H1 (cell line): ENCODE data around the gene COL6A2.

ENCODE experiments used
- CREB1 ChIP-seq: IDR thresholded peaks from 2 replicates; pipeline ENCODE4 v1.6.1; 2012; ENCODE audit warnings: inconsistent platforms
- JUND ChIP-seq: IDR thresholded peaks from 2 replicates; pipeline ENCODE4 v1.6.1; 2011; ENCODE audit warnings: mild to moderate bottlenecking, improper control_type of control experiment, low read length
- POLR2AphosphoS5 ChIP-seq: IDR thresholded peaks from 2 replicates; pipeline ENCODE4 v1.6.1; 2011; ENCODE audit warnings: low read depth, low read length
- RFX5 ChIP-seq: IDR thresholded peaks from 2 replicates; pipeline ENCODE4 v1.6.1; 2011; ENCODE audit warnings: low read depth, low read length, improper control_type of control experiment, borderline replicate concordance
- TAF1 ChIP-seq: IDR thresholded peaks from 2 replicates; pipeline ENCODE4 v1.6.1; 2011; ENCODE audit warnings: mild to moderate bottlenecking, low read depth, low read length
- ZNF274 ChIP-seq: IDR thresholded peaks from 2 replicates; pipeline ENCODE4 v1.7.0; 2012; ENCODE audit warnings: low read length, borderline replicate concordance; ENCODE audit errors: extremely low read depth
- TF ChIP-seq, protein P1 (sequence below), 3 experiments: IDR thresholded peaks; 1 replicate in 2 of 3; 2 replicates in 1 of 3; pipeline versions ENCODE4 v1.5.1 to v1.6.1; 2011; ENCODE audit warnings: low read length in 3 of 3, mild to moderate bottlenecking in 3 of 3, inconsistent platforms in 2 of 3, low read depth in 1 of 3, moderate library complexity in 1 of 3; ENCODE audit not compliant: insufficient read depth in 1 of 3; ENCODE audit errors: control extremely low read depth in 1 of 3

DNA sequence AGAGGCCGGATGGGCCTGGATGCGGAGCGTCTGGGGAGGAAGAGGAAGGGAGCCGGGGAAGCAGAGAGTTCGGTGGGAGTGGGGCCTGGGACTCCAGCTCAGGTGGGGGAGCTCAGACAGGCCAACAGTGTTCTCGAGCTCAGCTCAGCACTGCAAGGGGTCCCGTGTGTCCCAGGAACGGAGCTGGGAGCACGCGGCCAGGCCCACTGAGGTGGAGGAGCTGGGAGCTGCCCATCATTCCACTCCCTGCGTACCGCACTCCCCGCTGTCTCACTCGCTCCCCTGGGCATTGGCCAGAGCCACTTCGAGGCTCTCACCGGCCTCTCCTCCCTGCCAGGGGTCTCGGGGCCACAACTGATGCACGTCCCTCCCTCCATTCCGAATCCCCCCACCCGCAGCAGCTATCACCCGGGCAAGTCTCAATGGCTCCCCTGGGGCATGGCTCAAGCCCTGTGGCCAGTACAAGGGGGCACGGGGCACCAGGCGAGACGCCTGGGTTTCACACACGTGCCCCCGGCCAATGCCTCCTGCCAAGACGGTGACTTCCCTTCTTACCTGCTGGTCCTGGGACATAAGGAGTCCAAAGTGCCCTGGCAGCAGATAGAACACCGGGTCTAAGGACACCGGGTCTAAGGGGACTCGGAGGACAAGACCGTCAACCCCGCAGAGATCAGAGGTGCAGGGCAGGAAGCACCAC, 30.3 kb upstream of the COL6A2 start:
- no peak for TF ChIP-seq ZNF274
- TF ChIP-seq JUND = no peak
- no peak for TF ChIP-seq RFX5
- TF ChIP-seq, protein P1, sequence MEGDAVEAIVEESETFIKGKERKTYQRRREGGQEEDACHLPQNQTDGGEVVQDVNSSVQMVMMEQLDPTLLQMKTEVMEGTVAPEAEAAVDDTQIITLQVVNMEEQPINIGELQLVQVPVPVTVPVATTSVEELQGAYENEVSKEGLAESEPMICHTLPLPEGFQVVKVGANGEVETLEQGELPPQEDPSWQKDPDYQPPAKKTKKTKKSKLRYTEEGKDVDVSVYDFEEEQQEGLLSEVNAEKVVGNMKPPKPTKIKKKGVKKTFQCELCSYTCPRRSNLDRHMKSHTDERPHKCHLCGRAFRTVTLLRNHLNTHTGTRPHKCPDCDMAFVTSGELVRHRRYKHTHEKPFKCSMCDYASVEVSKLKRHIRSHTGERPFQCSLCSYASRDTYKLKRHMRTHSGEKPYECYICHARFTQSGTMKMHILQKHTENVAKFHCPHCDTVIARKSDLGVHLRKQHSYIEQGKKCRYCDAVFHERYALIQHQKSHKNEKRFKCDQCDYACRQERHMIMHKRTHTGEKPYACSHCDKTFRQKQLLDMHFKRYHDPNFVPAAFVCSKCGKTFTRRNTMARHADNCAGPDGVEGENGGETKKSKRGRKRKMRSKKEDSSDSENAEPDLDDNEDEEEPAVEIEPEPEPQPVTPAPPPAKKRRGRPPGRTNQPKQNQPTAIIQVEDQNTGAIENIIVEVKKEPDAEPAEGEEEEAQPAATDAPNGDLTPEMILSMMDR (IDR thresholded peaks at IDR 0.05; ENCODE audit: control extremely low read depth in 1 of 3, insufficient read depth in 1 of 3, low read depth in 1 of 3, low read length in 3 of 3) = no peak
- TF ChIP-seq CREB1 = no peak
- no peak for TF ChIP-seq POLR2AphosphoS5
- no peak for TF ChIP-seq TAF1
